MCF 10A (cell line): ENCODE results near the gene PEMT. TPM values are rescaled to one million over a fixed set of nuclear protein-coding genes. Genes with fewer than 3 reads are reported as not detected.
"Not testable (repeated sequence)": the region's sequence is repeated elsewhere in the genome, so short reads cannot be mapped to it uniquely, and the experiment has no call there.

Experiments used
- BruUV-seq: library from RNA; stranded (reverse); fragments of 400-500 nt; replicated peaks from 2 replicates; lab custom pipeline; 2021; lab: Mats Ljungman, UMichigan
- CTCF ChIA-PET: fragments of 300-600 bp; sonication (Branson Sonifier 250); formaldehyde crosslinking; extraction: SDS; loops from one replicate; lab custom pipeline; 2021; ENCODE audit warnings: antibody characterized with exemption, inconsistent platforms; lab: Yijun Ruan, JAX
- POLR2A ChIA-PET: fragments of 300-600, 350-650 bp; sonication (Branson Sonifier 250); formaldehyde crosslinking; extraction: SDS; loops from one replicate; lab custom pipeline; 2020; ENCODE audit warnings: antibody characterized with exemption, inconsistent platforms; lab: Yijun Ruan, JAX
- DNase-seq: peaks from one replicate; pipeline ENCODE4 v3.0.0-alpha.2; 2018; ENCODE audit not compliant: unreplicated experiment
- H3K27ac Mint-ChIP-seq: one replicate; pipeline ENCODE4 v1.8.0; 2022; ENCODE audit warnings: mild to moderate bottlenecking, low read depth, mixed read lengths; ENCODE audit not compliant: unreplicated experiment
- H3K27me3 Mint-ChIP-seq: one replicate; pipeline ENCODE4 v1.8.0; 2022; ENCODE audit warnings: mixed read lengths; ENCODE audit not compliant: insufficient read depth, unreplicated experiment
- H3K36me3 Mint-ChIP-seq: one replicate; pipeline ENCODE4 v1.8.0; 2022; ENCODE audit warnings: mild to moderate bottlenecking, moderate library complexity, mixed read lengths; ENCODE audit not compliant: insufficient read depth, unreplicated experiment
- H3K4me1 Mint-ChIP-seq: one replicate; pipeline ENCODE4 v1.8.0; 2022; ENCODE audit warnings: mixed read lengths; ENCODE audit not compliant: insufficient read depth, unreplicated experiment
- H3K4me3 Mint-ChIP-seq: one replicate; pipeline ENCODE4 v1.8.0; 2022; ENCODE audit warnings: mild to moderate bottlenecking, moderate library complexity, mixed read lengths; ENCODE audit not compliant: unreplicated experiment
- H3K9me3 Mint-ChIP-seq: one replicate; pipeline ENCODE4 v1.8.0; 2022; ENCODE audit warnings: mixed read lengths; ENCODE audit not compliant: unreplicated experiment
- CTCF ChIP-seq: fragments of 200-600 bp; IDR thresholded peaks from one replicate; pipeline ENCODE4 v1.8.0; 2022; ENCODE audit warnings: antibody characterized with exemption, mild to moderate bottlenecking; ENCODE audit not compliant: unreplicated experiment
- intact Hi-C: fragments of 100-400 bp; cut with micrococcal nuclease; formaldehyde crosslinking; loops from 2 replicates; pipeline ENCODE4 v1.14.1; 2022
- total RNA-seq: library from RNA; stranded (reverse); gene quantifications from 2 replicates; pipeline ENCODE4 v1.2.3, GENCODE V29; 2022

PEMT gene
- total RNA-seq, 1 experiment from 2014 or later = 49.8 TPM

- Mint-ChIP-seq H3K4me3 (no peak overlapping the region), H3K9me3 (no peaks in the 10 kb centered on the region), H3K36me3 (no peaks in the 10 kb centered on the region), H3K27ac (no peak overlapping the region), H3K27me3 (peaks cover 32% of the 10 kb centered on the region), H3K4me1 (peaks cover under 1% of the 10 kb centered on the region)
- BruUV-seq = no TSS peak
- intact Hi-C loops = no loop called here
- ChIA-PET POLR2A (interaction anchor here (0.8 kb wide), 1 partner anchor 112 kb away, joined by 3 read pairs; no protein-coding TSS in a partner anchor), CTCF (interaction anchor here (0.6 to 1.2 kb wide), 3 partner anchors 13 to 94 kb away, joined by 3 to 4 read pairs (median 3); no protein-coding TSS in a partner anchor)
- DNase-seq = no peak
- no peak for TF ChIP-seq CTCF
Measured at GRCh38 chr17:17467016-17467415, 124.5 kb downstream of the PEMT start.

- no peak overlapping the region for H3K27ac Mint-ChIP-seq
- no peaks in the 10 kb centered on the region for H3K9me3 Mint-ChIP-seq
- no peak overlapping the region for H3K4me3 Mint-ChIP-seq
- H3K4me1 Mint-ChIP-seq = no peaks in the 10 kb centered on the region
- POLR2A ChIA-PET = no interaction called here
- intact Hi-C loops = no loop called here
- H3K36me3 Mint-ChIP-seq = no peaks in the 10 kb centered on the region
- CTCF ChIA-PET = interaction anchor here (0.9 to 1.2 kb wide), 2 partner anchors 13 to 14 kb away, joined by 3 to 4 read pairs; no protein-coding TSS in a partner anchor
- BruUV-seq = no TSS peak
- DNase-seq = no peak
- no peak for TF ChIP-seq CTCF
- H3K27me3 Mint-ChIP-seq = peaks cover 27% of the 10 kb centered on the region
Measured at GRCh38 chr17:17466511-17466910, 125.0 kb downstream of the PEMT start.

- POLR2A ChIA-PET, H3K9me3 Mint-ChIP-seq, H3K27ac Mint-ChIP-seq, BruUV-seq, intact Hi-C loops, H3K36me3 Mint-ChIP-seq, H3K4me1 Mint-ChIP-seq, H3K4me3 Mint-ChIP-seq: not testable (repeated sequence)
- peak; percentile 34 for DNase-seq
- CTCF ChIA-PET = interaction anchor here (1.2 kb wide), 1 partner anchor 13 kb away, joined by 3 read pairs; no protein-coding TSS in a partner anchor
- H3K27me3 Mint-ChIP-seq = peaks cover 20% of the 10 kb centered on the region
Measured at GRCh38 chr17:17465878-17466277, 125.6 kb downstream of the PEMT start.

- peaks cover 9% of the 10 kb centered on the region for H3K9me3 Mint-ChIP-seq
- H3K27me3 Mint-ChIP-seq = peaks cover 17% of the 10 kb centered on the region
- H3K4me1 Mint-ChIP-seq = no peaks in the 10 kb centered on the region
- CTCF ChIA-PET = no interaction called here
- H3K4me3 Mint-ChIP-seq = no peak overlapping the region
- TF ChIP-seq CTCF = no peak
- DNase-seq = no peak
- no peaks in the 10 kb centered on the region for H3K36me3 Mint-ChIP-seq
- no peak overlapping the region for H3K27ac Mint-ChIP-seq
- POLR2A ChIA-PET = no interaction called here
- intact Hi-C loops = no loop called here
- no TSS peak for BruUV-seq
Measured at GRCh38 chr17:17463821-17464220, 127.7 kb downstream of the PEMT start.
